Suprapubic skin (tissue), 3 donors: ENCODE results near the gene IGF2BP3.

Source experiments
- POLR2A ChIP-seq, 2 donors: fragments of 450-650 bp; IDR thresholded peaks; one replicate each; pipeline ENCODE4 v1.6.1; 2017; ENCODE audit warnings: antibody characterized with exemption in 2 of 2, mild to moderate bottlenecking in 2 of 2, moderate library complexity in 2 of 2
- TF ChIP-seq, protein P1 (sequence below), 2 donors: fragments of 200-600 bp in 1 of 2; fragments of 450-650 bp in 1 of 2; sonication (generic) in 1 of 2; IDR thresholded peaks; one replicate each; pipeline ENCODE4 v1.5.1; 2016 to 2019; ENCODE audit warnings: antibody characterized with exemption in 2 of 2, mild to moderate bottlenecking in 1 of 2, moderate library complexity in 1 of 2

DNA sequence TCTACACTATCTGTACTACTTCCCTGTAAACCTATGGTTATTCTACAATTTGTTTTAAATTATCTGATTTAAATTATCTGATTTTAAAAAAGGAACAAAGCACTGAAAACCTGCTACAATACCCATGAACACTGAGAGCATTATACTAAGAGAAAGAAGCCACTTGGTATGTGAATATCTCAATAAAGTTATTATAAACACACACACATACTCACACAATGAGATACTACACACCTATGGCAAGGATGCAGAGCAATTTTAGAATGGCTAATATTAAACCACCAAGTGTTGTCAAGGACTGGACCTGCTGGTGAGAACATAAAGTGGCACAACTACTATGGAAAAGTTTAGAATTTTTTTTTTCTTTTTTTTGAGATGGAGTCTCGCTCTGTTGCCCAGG lies 82.7 kb downstream of the IGF2BP3 start:
- TF ChIP-seq, protein P1, sequence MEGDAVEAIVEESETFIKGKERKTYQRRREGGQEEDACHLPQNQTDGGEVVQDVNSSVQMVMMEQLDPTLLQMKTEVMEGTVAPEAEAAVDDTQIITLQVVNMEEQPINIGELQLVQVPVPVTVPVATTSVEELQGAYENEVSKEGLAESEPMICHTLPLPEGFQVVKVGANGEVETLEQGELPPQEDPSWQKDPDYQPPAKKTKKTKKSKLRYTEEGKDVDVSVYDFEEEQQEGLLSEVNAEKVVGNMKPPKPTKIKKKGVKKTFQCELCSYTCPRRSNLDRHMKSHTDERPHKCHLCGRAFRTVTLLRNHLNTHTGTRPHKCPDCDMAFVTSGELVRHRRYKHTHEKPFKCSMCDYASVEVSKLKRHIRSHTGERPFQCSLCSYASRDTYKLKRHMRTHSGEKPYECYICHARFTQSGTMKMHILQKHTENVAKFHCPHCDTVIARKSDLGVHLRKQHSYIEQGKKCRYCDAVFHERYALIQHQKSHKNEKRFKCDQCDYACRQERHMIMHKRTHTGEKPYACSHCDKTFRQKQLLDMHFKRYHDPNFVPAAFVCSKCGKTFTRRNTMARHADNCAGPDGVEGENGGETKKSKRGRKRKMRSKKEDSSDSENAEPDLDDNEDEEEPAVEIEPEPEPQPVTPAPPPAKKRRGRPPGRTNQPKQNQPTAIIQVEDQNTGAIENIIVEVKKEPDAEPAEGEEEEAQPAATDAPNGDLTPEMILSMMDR (IDR thresholded peaks at IDR 0.05) = no peak
- TF ChIP-seq POLR2A (IDR thresholded peaks at IDR 0.05) = no peak
